ENCODE results near the gene SYT1. TPM values are rescaled to one million over a fixed set of nuclear protein-coding genes. Genes with fewer than 3 reads are reported as not detected.

SYT1 gene
- total and polyA plus RNA-seq, 2 of the 8 experiments (the other 6 are each of a cell fraction or from before 2014, with no cell fraction given) = 11.0 to 34.6 TPM

DNA sequence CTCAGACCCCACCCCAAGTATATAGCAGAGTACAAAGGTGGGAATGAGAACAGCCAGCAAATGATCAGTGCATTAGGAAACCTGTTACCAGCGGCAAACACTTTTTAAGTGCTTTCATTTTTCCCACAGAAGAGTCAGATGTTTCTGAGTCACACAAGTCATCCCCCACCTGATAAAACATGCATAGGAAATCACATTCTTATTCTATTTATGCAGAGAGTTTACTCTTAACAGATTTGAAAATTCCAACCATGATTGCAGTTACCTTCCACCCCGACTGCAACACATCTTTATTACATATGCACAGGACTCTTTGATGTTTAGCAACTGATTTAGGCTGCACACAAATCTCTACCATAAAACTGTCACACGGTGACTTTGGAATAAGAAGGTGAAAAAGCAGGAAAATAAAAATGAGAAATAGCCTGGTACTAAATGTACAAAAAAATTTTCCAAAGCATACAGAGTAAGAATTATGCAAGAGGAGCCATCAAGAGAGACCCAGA lies 589.8 kb downstream of the SYT1 start:
- CTCF ChIA-PET (ENCODE audit: partially characterized antibody) = no interaction called here
- H3K4me3 ChIP-seq (ENCODE audit: extremely low read depth in 1 of 4, insufficient read depth in 2 of 4, low read depth in 3 of 4, low read length in 4 of 4) = no peak overlapping the region
- H4K20me1 ChIP-seq (replicated peaks in 1 of 2; ENCODE audit: control insufficient read depth in 1 of 2, insufficient read depth in 2 of 2, low read length in 2 of 2) = no peaks in the 10 kb centered on the region
- no peak overlapping the region for H3K4ac ChIP-seq (replicated peaks; ENCODE audit: insufficient read length, low read depth, low read length)
- FAIRE-seq = no peak
- H3K9ac ChIP-seq (replicated peaks in 1 of 4; ENCODE audit: extremely low read depth in 1 of 4, low read depth in 3 of 4, low read length in 3 of 4) = no peak overlapping the region
- no peaks in the 10 kb centered on the region for H3K36me3 ChIP-seq (ENCODE audit: control insufficient read depth in 2 of 4, insufficient read depth in 4 of 4, low read length in 3 of 4)
- H4K8ac ChIP-seq (ENCODE audit: extremely low read depth, insufficient read depth, low read length) = no peak overlapping the region
- H3K79me2 ChIP-seq (ENCODE audit: control insufficient read depth in 1 of 2, insufficient read depth in 2 of 2, low read length in 2 of 2) = no peaks in the 10 kb centered on the region
- no peak overlapping the region for H2BK15ac ChIP-seq (ENCODE audit: low read length)
- H3K79me1 ChIP-seq (ENCODE audit: low read depth, low read length) = no peaks in the 10 kb centered on the region
- no peak overlapping the region for H2AFZ ChIP-seq (ENCODE audit: low read length)
- DNase-seq (ENCODE audit: low read depth in 1 of 2, low spot score in 2 of 2) = no peak
- H2BK20ac ChIP-seq (ENCODE audit: low read length) = no peak overlapping the region
- H2BK12ac ChIP-seq (ENCODE audit: low read depth, low read length) = no peak overlapping the region
- no peak overlapping the region for H3K14ac ChIP-seq (ENCODE audit: insufficient read length)
- H3K27me3 ChIP-seq (replicated peaks in 1 of 4; ENCODE audit: control insufficient read depth in 3 of 4, extremely low read depth in 1 of 4, insufficient read depth in 3 of 4, low read length in 3 of 4) = no peaks in the 10 kb centered on the region
- H2AK5ac ChIP-seq (ENCODE audit: low read depth, low read length) = no peak overlapping the region
- no peak overlapping the region for H2BK120ac ChIP-seq (replicated peaks; ENCODE audit: low read depth, low read length)
- no peak overlapping the region for H3K56ac ChIP-seq (replicated peaks; ENCODE audit: insufficient read length, low read depth, low read length)
- H3K23ac ChIP-seq (ENCODE audit: insufficient read length) = no peak overlapping the region
- H3K4me1 ChIP-seq (replicated peaks in 1 of 4; ENCODE audit: control insufficient read depth in 3 of 4, insufficient read depth in 4 of 4, low read length in 3 of 4) = peaks cover 0 to 7% (median 2%) of the 10 kb centered on the region in 4 experiments; a peak in 3 of 7 replicates
- 77% methylated on average over 3 of the region's 3 CpGs; no CpG with 5 or more reads in 1 of the 2 experiments for WGBS, 2 experiments (ENCODE audit: extremely low coverage in 1 of 2, insufficient coverage in 1 of 2, insufficient read length in 1 of 2, insufficient replicate concordance in 2 of 2, low coverage in 1 of 2, low lambda C conversion rate in 2 of 2, missing lambda C conversion rate in 1 of 2)
- no peak overlapping the region for H4K5ac ChIP-seq (ENCODE audit: insufficient read length, low read depth, low read length)
- TF ChIP-seq NANOG (IDR thresholded peaks at IDR 0.05; ENCODE audit: insufficient read depth, low read depth, low read length, poor library complexity, severe bottlenecking) (no peak), CEBPB (IDR thresholded peaks at IDR 0.05; ENCODE audit: low read depth, low read length) (no peak)
- no peak overlapping the region for H3K27ac ChIP-seq (ENCODE audit: low read depth, low read length)
- no peaks in the 10 kb centered on the region for H3K23me2 ChIP-seq (ENCODE audit: low read depth, low read length)
- H2BK5ac ChIP-seq (ENCODE audit: low read depth, low read length) = no peak overlapping the region
- no peaks in the 10 kb centered on the region for H3K9me3 ChIP-seq (ENCODE audit: insufficient read depth in 2 of 2, low read depth in 1 of 2, low read length in 1 of 2)
- POLR2A ChIA-PET (ENCODE audit: partially characterized antibody) = no interaction called here
- H3K18ac ChIP-seq (ENCODE audit: extremely low read depth, low read length) = no peak overlapping the region
- H3K4me2 ChIP-seq (ENCODE audit: insufficient read depth in 1 of 2, low read depth in 2 of 2, low read length in 2 of 2) = no peak overlapping the region
- no peak overlapping the region for H4K91ac ChIP-seq (replicated peaks; ENCODE audit: insufficient read length, low read length)

Data from H1 (cell line).